Peyer's patch (tissue), 4 donors: Measurements from ENCODE around the gene FRMD5.

Experiments used
- CTCF ChIP-seq, 6 experiments: fragments of 450-650 bp in 4 of 6; fragments of 200-600 bp in 2 of 6; sonication (generic) in 1 of 6; IDR thresholded peaks; one replicate each; pipeline ENCODE4 v1.5.1; 2017 to 2019; ENCODE audit warnings: antibody characterized with exemption in 6 of 6, mild to moderate bottlenecking in 3 of 6, moderate library complexity in 1 of 6
- POLR2A ChIP-seq, 2 donors: fragments of 450-650 bp; IDR thresholded peaks; one replicate each; pipeline ENCODE4 v1.5.1; 2017; ENCODE audit warnings: antibody characterized with exemption in 2 of 2, mild to moderate bottlenecking in 2 of 2, moderate library complexity in 2 of 2

GRCh38 chr15:43932907-43933306 lies 262.2 kb downstream of the FRMD5 start:
- TF ChIP-seq CTCF (IDR thresholded peaks at IDR 0.05), result no peak
- TF ChIP-seq POLR2A (IDR thresholded peaks at IDR 0.05), result no peak
